ENCODE data around the gene COL8A2.
"Not testable (repeated sequence)": the region's sequence is repeated elsewhere in the genome, so short reads cannot be mapped to it uniquely, and the experiment has no call there.

Gene COL8A2

GRCh38 chr1:36161641-36162531, 36.9 kb upstream of the COL8A2 start:
- no peak for TF ChIP-seq CTCF (IDR thresholded peaks at IDR 0.05; ENCODE audit: low read depth, low read length)
- peak overlapping the region; percentile 66 for H3K4me3 ChIP-seq (ENCODE audit: low read depth, low read length)

- H3K4me3 ChIP-seq (ENCODE audit: low read depth, low read length), result peak overlapping the region; percentile 66
Measured at GRCh38 chr1:36160949-36161485, 36.0 kb upstream of the COL8A2 start.

GRCh38 chr1:36160388-36160948, 35.4 kb upstream of the COL8A2 start:
- H3K4me3 ChIP-seq (ENCODE audit: low read depth, low read length), result peak overlapping the region; percentile 66
- TF ChIP-seq CTCF (IDR thresholded peaks at IDR 0.05; ENCODE audit: low read depth, low read length), result no peak

More at GRCh38 chr1:36160949-36161485, 36.0 kb upstream of the COL8A2 start:
- no peak; the same call in 1 of the 2 replicates for TF ChIP-seq CTCF (IDR thresholded peaks at IDR 0.05; ENCODE audit: low read depth, low read length)

- no peak for TF ChIP-seq CTCF (IDR thresholded peaks at IDR 0.05; ENCODE audit: low read depth, low read length)
- H3K4me3 ChIP-seq (ENCODE audit: low read depth, low read length), result no peak overlapping the region; the same call in 1 of the 2 replicates
Measured at GRCh38 chr1:36159614-36160387, 34.8 kb upstream of the COL8A2 start.

GRCh38 chr1:36158827-36159252, 33.8 kb upstream of the COL8A2 start:
- not testable (repeated sequence) for H3K4me3 ChIP-seq (ENCODE audit: low read depth, low read length)

- no peak for TF ChIP-seq CTCF (IDR thresholded peaks at IDR 0.05; ENCODE audit: low read depth, low read length)
- H3K4me3 ChIP-seq (ENCODE audit: low read depth, low read length), result peak overlapping the region; percentile 94
Measured at GRCh38 chr1:36157973-36158826, 33.2 kb upstream of the COL8A2 start.
